Fibroblast of mammary gland (primary cell): ENCODE measurements around the gene CPAMD8.

Experiments used
- DNase-seq: peaks from one replicate; pipeline ENCODE4 v3.0.0-alpha.2; 2010; ENCODE audit warnings: low read depth
- H3K4me3 ChIP-seq: 2 replicates; pipeline ENCODE4 v1.5.1; 2011; ENCODE audit warnings: low read depth, mild to moderate bottlenecking, low read length, moderate library complexity; ENCODE audit not compliant: control insufficient read depth
- CTCF ChIP-seq: conservative IDR thresholded peaks from 2 replicates; pipeline ENCODE4 v1.5.1; 2011; ENCODE audit warnings: low read depth, low read length, inconsistent platforms; ENCODE audit not compliant: control insufficient read depth, insufficient read depth

The CPAMD8 gene

GRCh38 chr19:16914421-16914820 lies 112.2 kb downstream of the CPAMD8 start:
- DNase-seq: no peak
- TF ChIP-seq CTCF: no peak
- H3K4me3 ChIP-seq: no peak overlapping the region

- no peak for TF ChIP-seq CTCF
- no peak for DNase-seq
- no peak overlapping the region for H3K4me3 ChIP-seq
Measured at GRCh38 chr19:16912780-16913179, 113.8 kb downstream of the CPAMD8 start.

GRCh38 chr19:16911046-16911445 lies 115.6 kb downstream of the CPAMD8 start:
- no peak for TF ChIP-seq CTCF
- no peak overlapping the region for H3K4me3 ChIP-seq
- DNase-seq: no peak

DNA sequence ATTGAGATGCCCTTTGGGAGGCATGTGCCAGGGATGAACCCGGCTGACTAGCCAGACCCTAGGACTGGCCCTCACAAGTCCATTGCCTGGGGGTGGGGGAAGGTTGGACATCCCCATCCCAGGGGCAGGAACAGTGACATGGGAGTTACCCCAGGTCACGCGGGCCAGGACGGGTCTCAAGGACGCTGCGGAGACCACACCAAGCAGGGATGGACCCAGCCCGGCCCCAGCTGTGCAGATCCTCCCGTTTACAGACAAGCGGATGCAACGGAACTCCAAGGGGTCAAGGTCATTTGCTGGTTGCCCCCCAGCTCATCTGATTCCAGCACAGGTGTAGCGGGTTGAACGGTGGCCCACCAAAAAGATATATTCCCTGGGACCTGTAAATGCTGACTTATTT lies 117.9 kb downstream of the CPAMD8 start:
- DNase-seq: no peak
- TF ChIP-seq CTCF: no peak
- no peak overlapping the region for H3K4me3 ChIP-seq

- TF ChIP-seq CTCF: no peak
- no peak overlapping the region for H3K4me3 ChIP-seq
- DNase-seq: no peak
Measured at GRCh38 chr19:16904599-16904998, 122.0 kb downstream of the CPAMD8 start.

- no peak overlapping the region for H3K4me3 ChIP-seq
- no peak for DNase-seq
- TF ChIP-seq CTCF: no peak
Measured at GRCh38 chr19:16903347-16903746, 123.3 kb downstream of the CPAMD8 start.

DNA sequence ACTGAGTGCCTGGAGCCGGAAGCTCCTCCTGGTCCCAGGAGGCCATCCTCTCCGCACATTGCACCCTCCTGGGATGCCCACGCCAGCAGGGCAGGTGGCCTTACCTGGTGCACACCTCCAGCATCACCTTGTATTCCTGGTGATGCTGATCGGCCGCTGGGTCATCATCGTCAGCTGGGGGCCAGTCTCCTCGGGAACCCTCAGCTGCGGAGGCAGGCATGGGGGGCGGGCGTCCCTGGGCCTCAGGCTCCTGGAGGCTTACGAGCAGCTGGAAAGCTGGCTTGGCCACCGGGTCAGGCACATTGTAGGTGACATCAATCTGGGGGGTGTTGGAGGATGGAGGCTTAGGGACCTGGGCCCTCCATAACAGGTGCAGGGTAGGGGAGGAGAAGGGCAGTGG lies 124.1 kb downstream of the CPAMD8 start:
- no peak for TF ChIP-seq CTCF
- no peak for DNase-seq
- no peak overlapping the region for H3K4me3 ChIP-seq
